ENCODE results near the gene RPS6KA3.

GRCh38 chrX:20271730-20272129 is 5.0 kb upstream of the RPS6KA3 start:
- no peak for TF ChIP-seq CTCF (IDR thresholded peaks at IDR 0.05)
- no peak for TF ChIP-seq ZFX (IDR thresholded peaks at IDR 0.05; ENCODE audit: borderline replicate concordance)
